RWPE2 (cell line): ENCODE data around the gene ALG12.

ENCODE experiments used
- ATAC-seq: fragments of 200-7000 bp; cut with Tn5 transposase; 3 replicates; pipeline ENCODE4 v1.9.1; 2021; ENCODE audit warnings: low read depth
- DNase-seq: peaks from one replicate; pipeline ENCODE4 v3.0.0-alpha.2; 2020; ENCODE audit warnings: low spot score
- H3K27ac ChIP-seq: fragments of 450-650 bp; 2 replicates; pipeline ENCODE4 v1.5.1; 2017; ENCODE audit warnings: mild to moderate bottlenecking; ENCODE audit not compliant: poor library complexity, severe bottlenecking
- H3K27me3 ChIP-seq: fragments of 250-450 bp; sonication (Bioruptor Pico); 2 replicates; pipeline ENCODE4 v1.5.1; 2021; ENCODE audit warnings: mild to moderate bottlenecking, moderate library complexity; ENCODE audit not compliant: insufficient read depth, poor library complexity, severe bottlenecking
- H3K36me3 ChIP-seq: fragments of 250-450 bp; sonication (Bioruptor Pico); 2 replicates; pipeline ENCODE4 v1.5.1; 2020; ENCODE audit warnings: low read depth, mild to moderate bottlenecking, moderate library complexity
- H3K4me1 ChIP-seq: fragments of 250-450 bp; sonication (Bioruptor Pico); 2 replicates; pipeline ENCODE4 v1.5.1; 2021; ENCODE audit warnings: mild to moderate bottlenecking, moderate library complexity; ENCODE audit not compliant: insufficient read depth, poor library complexity, severe bottlenecking
- H3K4me3 ChIP-seq: fragments of 250-450 bp; sonication (Bioruptor Pico); 2 replicates; pipeline ENCODE4 v1.5.1; 2021; ENCODE audit warnings: mild to moderate bottlenecking, moderate library complexity; ENCODE audit not compliant: severe bottlenecking
- H3K9me3 ChIP-seq: fragments of 250-450 bp; sonication (Bioruptor Pico); 2 replicates; pipeline ENCODE4 v1.5.1; 2021; ENCODE audit warnings: mild to moderate bottlenecking, moderate library complexity; ENCODE audit not compliant: severe bottlenecking
- TF ChIP-seq, protein P1 (sequence below): fragments of 450-650 bp; IDR thresholded peaks from one replicate; pipeline ENCODE4 v1.5.1; 2017; ENCODE audit warnings: mild to moderate bottlenecking, moderate library complexity; ENCODE audit not compliant: poor library complexity, severe bottlenecking

The ALG12 gene

GRCh38 chr22:49884075-49884474 is 34.2 kb downstream of the ALG12 start:
- TF ChIP-seq, protein P1, sequence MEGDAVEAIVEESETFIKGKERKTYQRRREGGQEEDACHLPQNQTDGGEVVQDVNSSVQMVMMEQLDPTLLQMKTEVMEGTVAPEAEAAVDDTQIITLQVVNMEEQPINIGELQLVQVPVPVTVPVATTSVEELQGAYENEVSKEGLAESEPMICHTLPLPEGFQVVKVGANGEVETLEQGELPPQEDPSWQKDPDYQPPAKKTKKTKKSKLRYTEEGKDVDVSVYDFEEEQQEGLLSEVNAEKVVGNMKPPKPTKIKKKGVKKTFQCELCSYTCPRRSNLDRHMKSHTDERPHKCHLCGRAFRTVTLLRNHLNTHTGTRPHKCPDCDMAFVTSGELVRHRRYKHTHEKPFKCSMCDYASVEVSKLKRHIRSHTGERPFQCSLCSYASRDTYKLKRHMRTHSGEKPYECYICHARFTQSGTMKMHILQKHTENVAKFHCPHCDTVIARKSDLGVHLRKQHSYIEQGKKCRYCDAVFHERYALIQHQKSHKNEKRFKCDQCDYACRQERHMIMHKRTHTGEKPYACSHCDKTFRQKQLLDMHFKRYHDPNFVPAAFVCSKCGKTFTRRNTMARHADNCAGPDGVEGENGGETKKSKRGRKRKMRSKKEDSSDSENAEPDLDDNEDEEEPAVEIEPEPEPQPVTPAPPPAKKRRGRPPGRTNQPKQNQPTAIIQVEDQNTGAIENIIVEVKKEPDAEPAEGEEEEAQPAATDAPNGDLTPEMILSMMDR = no peak
- no peaks in the 10 kb centered on the region for H3K9me3 ChIP-seq
- no peak for DNase-seq
- peaks cover 55% of the 10 kb centered on the region for H3K36me3 ChIP-seq
- H3K27me3 ChIP-seq = no peaks in the 10 kb centered on the region
- H3K4me3 ChIP-seq = no peak overlapping the region
- H3K27ac ChIP-seq = no peak overlapping the region
- no peaks in the 10 kb centered on the region for H3K4me1 ChIP-seq
- no peak for ATAC-seq

DNA sequence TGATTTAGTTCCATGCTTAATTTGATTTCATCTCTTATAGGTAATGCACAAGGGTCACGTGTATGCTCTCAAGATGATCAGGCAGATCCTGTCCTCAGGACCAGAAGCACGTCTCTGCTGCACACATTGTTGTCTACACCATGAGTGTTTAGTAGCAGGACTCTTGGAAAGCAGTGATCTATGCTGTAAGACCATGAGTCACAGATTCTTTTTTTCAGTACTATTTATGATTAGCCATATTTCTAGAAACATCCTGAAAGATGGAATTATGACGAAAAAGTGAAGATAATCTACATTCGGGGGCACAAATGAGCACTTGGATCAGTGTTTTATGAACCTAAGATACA is 35.0 kb downstream of the ALG12 start:
- Histone ChIP-seq H3K27ac (no peak overlapping the region), H3K9me3 (no peaks in the 10 kb centered on the region), H3K4me1 (no peaks in the 10 kb centered on the region), H3K36me3 (peaks cover 50% of the 10 kb centered on the region), H3K4me3 (no peak overlapping the region), H3K27me3 (no peaks in the 10 kb centered on the region)
- ATAC-seq (no peak), DNase-seq (no peak)
- TF ChIP-seq, protein P1 = no peak

- no peaks in the 10 kb centered on the region for H3K9me3 ChIP-seq
- ATAC-seq (no peak), DNase-seq (no peak)
- peaks cover 49% of the 10 kb centered on the region for H3K36me3 ChIP-seq
- TF ChIP-seq, protein P1 = no peak
- H3K27ac ChIP-seq = no peak overlapping the region
- no peaks in the 10 kb centered on the region for H3K4me1 ChIP-seq
- H3K27me3 ChIP-seq = no peaks in the 10 kb centered on the region
- H3K4me3 ChIP-seq = no peak overlapping the region
These were observed 35.5 kb downstream of the ALG12 start for GRCh38 chr22:49882519-49883293.

GRCh38 chr22:49881856-49882255 is 36.4 kb downstream of the ALG12 start:
- no peaks in the 10 kb centered on the region for H3K4me1 ChIP-seq
- DNase-seq = no peak
- peaks cover 47% of the 10 kb centered on the region for H3K36me3 ChIP-seq
- TF ChIP-seq, protein P1 = no peak
- no peak overlapping the region for H3K4me3 ChIP-seq
- H3K27ac ChIP-seq = no peak overlapping the region
- no peaks in the 10 kb centered on the region for H3K9me3 ChIP-seq
- ATAC-seq = no peak
- H3K27me3 ChIP-seq = no peaks in the 10 kb centered on the region

GRCh38 chr22:49880281-49880680 is 38.0 kb downstream of the ALG12 start:
- TF ChIP-seq, protein P1 = no peak
- no peak for ATAC-seq
- no peaks in the 10 kb centered on the region for H3K9me3 ChIP-seq
- H3K4me1 ChIP-seq = no peaks in the 10 kb centered on the region
- no peaks in the 10 kb centered on the region for H3K27me3 ChIP-seq
- no peak overlapping the region for H3K27ac ChIP-seq
- no peak for DNase-seq
- H3K4me3 ChIP-seq = no peak overlapping the region
- H3K36me3 ChIP-seq = peaks cover 44% of the 10 kb centered on the region
